Measurements from ENCODE around the gene HOXC10. TPM values are rescaled to one million over a fixed set of nuclear protein-coding genes. Genes with fewer than 3 reads are reported as not detected.

The HOXC10 gene
- total and polyA plus RNA-seq, 2 of the 8 experiments (the other 6 are each of a cell fraction or from before 2014, with no cell fraction given) = not detected

DNA sequence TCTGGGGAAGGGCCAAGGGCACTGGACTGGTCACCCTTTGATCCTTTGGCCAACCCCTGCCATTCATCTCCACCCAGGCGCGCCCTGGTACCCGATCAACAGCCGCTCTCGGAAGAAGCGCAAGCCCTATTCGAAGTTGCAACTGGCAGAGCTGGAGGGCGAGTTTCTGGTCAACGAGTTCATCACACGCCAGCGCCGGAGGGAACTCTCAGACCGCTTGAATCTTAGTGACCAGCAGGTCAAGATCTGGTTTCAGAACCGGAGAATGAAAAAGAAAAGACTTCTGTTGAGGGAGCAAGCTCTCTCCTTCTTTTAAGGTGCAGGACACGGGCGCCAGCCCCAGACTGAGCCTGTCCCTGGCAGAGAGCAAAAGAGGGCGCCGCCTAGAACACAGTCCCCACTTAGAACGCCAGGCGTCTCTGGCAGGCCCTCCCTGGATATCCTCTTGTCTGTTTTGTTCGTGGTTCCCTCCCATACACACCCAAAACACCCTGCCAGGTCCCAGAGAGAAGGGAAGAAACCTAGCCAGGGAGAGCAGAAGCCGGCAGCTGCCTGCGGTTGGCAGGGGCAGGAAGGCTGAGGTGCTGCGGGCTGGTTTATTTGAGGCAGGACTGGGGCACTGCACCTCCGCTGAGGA, 28.6 kb upstream of the HOXC10 start:
- CTCF ChIA-PET (ENCODE audit: partially characterized antibody) = interaction anchor here (1.1 to 5.6 kb wide), 2 partner anchors 30 to 124 kb away, joined by 3 to 40 read pairs; partner anchors contain the start of gene HOXC10
- Histone ChIP-seq H2AK5ac (ENCODE audit: low read depth, low read length) (no peak overlapping the region), H2AFZ (ENCODE audit: low read length) (no peak overlapping the region), H3K36me3 (ENCODE audit: control insufficient read depth in 2 of 4, insufficient read depth in 4 of 4, low read length in 3 of 4) (peaks cover 0 to 16% (median 0%) of the 10 kb centered on the region in 4 experiments; a peak in 1 of 8 replicates), H3K56ac (replicated peaks; ENCODE audit: insufficient read length, low read depth, low read length) (no peak overlapping the region), H3K18ac (ENCODE audit: extremely low read depth, low read length) (no peak overlapping the region), H2BK20ac (ENCODE audit: low read length) (no peak overlapping the region), H4K20me1 (replicated peaks in 1 of 2; ENCODE audit: control insufficient read depth in 1 of 2, insufficient read depth in 2 of 2, low read length in 2 of 2) (peaks cover 27 to 56% of the 10 kb centered on the region in 2 experiments), H3K27ac (ENCODE audit: low read depth, low read length) (no peak overlapping the region), H2BK5ac (ENCODE audit: low read depth, low read length) (no peak overlapping the region), H3K79me1 (ENCODE audit: low read depth, low read length) (no peaks in the 10 kb centered on the region), H2BK120ac (replicated peaks; ENCODE audit: low read depth, low read length) (no peak overlapping the region), H4K8ac (ENCODE audit: extremely low read depth, insufficient read depth, low read length) (peak overlapping the region; percentile 12; the same call in 1 of the 2 replicates), H3K4me1 (replicated peaks in 1 of 4; ENCODE audit: control insufficient read depth in 3 of 4, insufficient read depth in 4 of 4, low read length in 3 of 4) (peaks cover 0 to 8% (median 2%) of the 10 kb centered on the region in 4 experiments; a peak in 3 of 7 replicates), H4K5ac (ENCODE audit: insufficient read length, low read depth, low read length) (no peak overlapping the region), H3K4me2 (ENCODE audit: insufficient read depth in 1 of 2, low read depth in 2 of 2, low read length in 2 of 2) (no peak overlapping the region; a peak in 1 of 4 replicates), H3K4me3 (ENCODE audit: extremely low read depth in 1 of 4, insufficient read depth in 2 of 4, low read depth in 3 of 4, low read length in 4 of 4) (no peak overlapping the region), H3K14ac (ENCODE audit: insufficient read length) (no peak overlapping the region), H3K9ac (replicated peaks in 1 of 4; ENCODE audit: extremely low read depth in 1 of 4, low read depth in 3 of 4, low read length in 3 of 4) (no peak overlapping the region), H3K23me2 (ENCODE audit: low read depth, low read length) (no peaks in the 10 kb centered on the region), H2BK12ac (ENCODE audit: low read depth, low read length) (peak overlapping the region; percentile 60), H3K79me2 (ENCODE audit: control insufficient read depth in 1 of 2, insufficient read depth in 2 of 2, low read length in 2 of 2) (no peaks in the 10 kb centered on the region), H2BK15ac (ENCODE audit: low read length) (no peak overlapping the region), H3K4ac (replicated peaks; ENCODE audit: insufficient read length, low read depth, low read length) (no peak overlapping the region), H4K91ac (replicated peaks; ENCODE audit: insufficient read length, low read length) (no peak overlapping the region), H3K9me3 (ENCODE audit: insufficient read depth in 2 of 2, low read depth in 1 of 2, low read length in 1 of 2) (no peaks in the 10 kb centered on the region; a peak in 1 of 4 replicates), H3K23ac (ENCODE audit: insufficient read length) (no peak overlapping the region), H3K27me3 (replicated peaks in 1 of 4; ENCODE audit: control insufficient read depth in 3 of 4, extremely low read depth in 1 of 4, insufficient read depth in 3 of 4, low read length in 3 of 4) (peaks cover 100% of the 10 kb centered on the region in 4 experiments)
- DNase-seq (ENCODE audit: low read depth in 1 of 2, low spot score in 2 of 2) (peak in 1 of 2 experiments; percentile 57), FAIRE-seq (no peak)
- POLR2A ChIA-PET (ENCODE audit: partially characterized antibody) = interaction anchor here (1.2 kb wide), 1 partner anchor 17 kb away, joined by 4 read pairs; no protein-coding TSS in a partner anchor
- WGBS, 2 experiments (ENCODE audit: extremely low coverage in 1 of 2, insufficient coverage in 1 of 2, insufficient read length in 1 of 2, insufficient replicate concordance in 2 of 2, low coverage in 1 of 2, low lambda C conversion rate in 2 of 2, missing lambda C conversion rate in 1 of 2) = 21% methylated on average over 23 of the region's 25 CpGs; no CpG with 5 or more reads in 1 of the 2 experiments
- peak; percentile 84 for TF ChIP-seq RNF2 (IDR thresholded peaks at IDR 0.05; ENCODE audit: borderline replicate concordance, low read depth, low read length, missing control alignments, poor library complexity, severe bottlenecking)
- peak; percentile 17 for TF ChIP-seq SUZ12 (IDR thresholded peaks at IDR 0.05; ENCODE audit: low read length)
- TF ChIP-seq EZH2 (IDR thresholded peaks at IDR 0.05; ENCODE audit: low read depth, low read length, severe bottlenecking) = peak; percentile 16
- no peak for TF ChIP-seq SP1 (IDR thresholded peaks at IDR 0.05; ENCODE audit: low read depth, low read length)
- TF ChIP-seq SP4 (IDR thresholded peaks at IDR 0.05; ENCODE audit: low read length) = no peak
- TF ChIP-seq TCF12 (IDR thresholded peaks at IDR 0.05; ENCODE audit: low read depth, low read length) = 0 out of 2 replicates have a peak, but pooled peaks have one; percentile 12
- no peak for TF ChIP-seq RBBP5 (IDR thresholded peaks at IDR 0.05; ENCODE audit: borderline replicate concordance, low read depth, low read length)
